GM12865 (cell line): ENCODE measurements around the gene SLAMF9.

Experiments
- DNase-seq: peaks from one replicate; pipeline ENCODE4 v3.0.0; 2010; ENCODE audit warnings: low read depth
- H3K4me3 ChIP-seq: 2 replicates; pipeline ENCODE4 v1.5.1; 2011; ENCODE audit warnings: mild to moderate bottlenecking, low read depth, low read length, control low read depth
- CTCF ChIP-seq: IDR thresholded peaks from 2 replicates; pipeline ENCODE4 v1.5.1; 2011; ENCODE audit warnings: low read length, control low read depth, low read depth, inconsistent platforms; ENCODE audit not compliant: insufficient read depth; ENCODE audit errors: missing control alignments

SLAMF9 gene

GRCh38 chr1:159921700-159922504, 32.1 kb downstream of the SLAMF9 start:
- TF ChIP-seq CTCF, result no peak

GRCh38 chr1:159921251-159921650, 32.8 kb downstream of the SLAMF9 start:
- no peak for TF ChIP-seq CTCF
- peak; percentile 78 for DNase-seq
- H3K4me3 ChIP-seq, result peak overlapping the region; percentile 69

More at GRCh38 chr1:159921700-159922504, 32.1 kb downstream of the SLAMF9 start:
- DNase-seq, result peak; percentile 76
- H3K4me3 ChIP-seq, result peak overlapping the region; percentile 69

- no peak for TF ChIP-seq CTCF
- no peak for DNase-seq
- H3K4me3 ChIP-seq, result peak overlapping the region; percentile 69
These were observed 33.4 kb downstream of the SLAMF9 start for GRCh38 chr1:159920651-159921050.

- TF ChIP-seq CTCF, result no peak
- no peak overlapping the region for H3K4me3 ChIP-seq
- no peak for DNase-seq
These were observed 33.8 kb downstream of the SLAMF9 start for GRCh38 chr1:159920202-159920601.

GRCh38 chr1:159919236-159919865, 34.7 kb downstream of the SLAMF9 start:
- DNase-seq, result no peak
- no peak for TF ChIP-seq CTCF
- no peak overlapping the region for H3K4me3 ChIP-seq

GRCh38 chr1:159918352-159919200, 35.5 kb downstream of the SLAMF9 start:
- no peak overlapping the region for H3K4me3 ChIP-seq
- no peak for TF ChIP-seq CTCF
- no peak for DNase-seq
